Left ventricle myocardium inferior (tissue), 1 donor: ENCODE measurements around the gene HSD17B3. TPM values are rescaled to one million over a fixed set of nuclear protein-coding genes. Genes with fewer than 3 reads are reported as not detected.

Source experiments
- DNase-seq: peaks from one replicate; pipeline ENCODE4 v3.0.0-alpha.2; 2020
- H3K27ac ChIP-seq: fragments of 200-600 bp; replicated peaks from 2 replicates; pipeline ENCODE4 v1.8.0; 2021
- H3K27me3 ChIP-seq: fragments of 200-600 bp; 2 replicates; pipeline ENCODE4 v1.8.0; 2021; ENCODE audit warnings: low read depth
- H3K36me3 ChIP-seq: fragments of 200-600 bp; 2 replicates; pipeline ENCODE4 v1.8.0; 2021
- H3K4me1 ChIP-seq: fragments of 200-600 bp; 2 replicates; pipeline ENCODE4 v1.8.0; 2021
- H3K4me3 ChIP-seq: fragments of 200-600 bp; 2 replicates; pipeline ENCODE4 v1.8.0; 2021; ENCODE audit warnings: mild to moderate bottlenecking, moderate library complexity
- H3K9me3 ChIP-seq: fragments of 200-600 bp; replicated peaks from 2 replicates; pipeline ENCODE4 v1.8.0; 2021
- intact Hi-C: fragments of 100-400 bp; cut with micrococcal nuclease; formaldehyde crosslinking; loops from one replicate; pipeline ENCODE4 v1.11.0; 2022
- long read RNA-seq: library from polyadenylated mRNA; unstranded; transcript quantifications from one replicate; pipeline ENCODE4 v2.0.0, GENCODE V29; 2021
- total RNA-seq: library from RNA; stranded (reverse); fragmentation: NEBNext Ultra II Directional; extraction: Animal tissue kit (Norgen Biotek cat#: 25700); gene quantifications from one replicate; pipeline ENCODE4 v1.2.1, GENCODE V29; 2021
- TF ChIP-seq, protein P1 (sequence below): fragments of 200-600 bp; IDR thresholded peaks from 2 replicates; pipeline ENCODE4 v1.8.0; 2021; ENCODE audit warnings: antibody characterized with exemption, mild to moderate bottlenecking, borderline replicate concordance
- donor health status: DM: no; HTN: yes; CAD: no; lungs with severe emphysema.

HSD17B3 gene
- 1.4 TPM for total RNA-seq
- long read RNA-seq = 0 reads

DNA sequence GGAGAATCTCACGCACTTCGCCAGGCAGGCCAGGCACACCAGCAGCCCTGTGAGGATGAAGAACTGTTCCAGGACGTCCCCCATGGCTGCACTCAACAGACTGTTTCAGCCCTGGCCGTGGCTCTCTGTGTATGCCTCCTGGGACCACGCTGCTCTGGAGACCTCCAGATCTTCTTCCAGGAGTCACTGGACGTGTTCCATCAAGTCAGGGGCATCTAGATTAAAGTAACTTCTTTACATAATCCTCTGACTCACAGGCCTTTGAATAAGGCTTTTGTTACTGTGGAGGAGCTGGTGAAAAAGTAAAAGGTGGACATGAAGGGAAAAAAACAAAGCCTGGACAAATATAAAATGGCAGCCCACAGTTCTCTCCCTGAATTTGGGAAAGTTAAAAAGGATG is at the start of gene HSD17B3:
HSD17B3 (minus strand) TSS at position 156 of the 400 bp plus-strand sequence; CDS start at position 84, 72 bp downstream.
- no peaks in the 10 kb centered on the region for H3K4me1 ChIP-seq
- H3K36me3 ChIP-seq = peaks cover 4% of the 10 kb centered on the region
- no peak within 1 kb of the TSS for H3K27ac ChIP-seq
- H3K9me3 ChIP-seq = peaks cover 7% of the 10 kb centered on the region
- intact Hi-C loops = no loop called here
- no peak within 1 kb of the TSS for H3K4me3 ChIP-seq
- H3K27me3 ChIP-seq = no peaks in the 10 kb centered on the region
- no peak for DNase-seq
- TF ChIP-seq, protein P1, sequence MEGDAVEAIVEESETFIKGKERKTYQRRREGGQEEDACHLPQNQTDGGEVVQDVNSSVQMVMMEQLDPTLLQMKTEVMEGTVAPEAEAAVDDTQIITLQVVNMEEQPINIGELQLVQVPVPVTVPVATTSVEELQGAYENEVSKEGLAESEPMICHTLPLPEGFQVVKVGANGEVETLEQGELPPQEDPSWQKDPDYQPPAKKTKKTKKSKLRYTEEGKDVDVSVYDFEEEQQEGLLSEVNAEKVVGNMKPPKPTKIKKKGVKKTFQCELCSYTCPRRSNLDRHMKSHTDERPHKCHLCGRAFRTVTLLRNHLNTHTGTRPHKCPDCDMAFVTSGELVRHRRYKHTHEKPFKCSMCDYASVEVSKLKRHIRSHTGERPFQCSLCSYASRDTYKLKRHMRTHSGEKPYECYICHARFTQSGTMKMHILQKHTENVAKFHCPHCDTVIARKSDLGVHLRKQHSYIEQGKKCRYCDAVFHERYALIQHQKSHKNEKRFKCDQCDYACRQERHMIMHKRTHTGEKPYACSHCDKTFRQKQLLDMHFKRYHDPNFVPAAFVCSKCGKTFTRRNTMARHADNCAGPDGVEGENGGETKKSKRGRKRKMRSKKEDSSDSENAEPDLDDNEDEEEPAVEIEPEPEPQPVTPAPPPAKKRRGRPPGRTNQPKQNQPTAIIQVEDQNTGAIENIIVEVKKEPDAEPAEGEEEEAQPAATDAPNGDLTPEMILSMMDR = no peak

DNA sequence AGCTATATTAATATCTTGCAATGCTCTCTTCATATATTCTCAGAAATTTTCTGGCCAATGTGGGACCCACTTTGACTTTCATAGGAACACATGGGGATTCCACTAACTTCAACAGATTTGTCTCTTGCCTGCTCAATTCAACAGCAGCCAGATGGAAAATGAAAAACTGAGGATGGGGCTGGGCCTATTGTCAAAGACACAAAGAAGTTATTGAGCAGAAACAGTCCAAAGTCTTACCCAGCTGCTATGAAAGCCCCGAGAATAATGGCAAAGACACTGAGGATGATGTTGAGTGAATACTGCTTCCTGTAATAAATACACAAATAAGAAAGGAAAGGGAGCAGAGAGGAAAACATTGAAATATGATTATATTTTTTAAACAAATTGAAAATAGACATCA is 48.9 kb upstream of the HSD17B3 start:
- intact Hi-C loops = loop anchor here (5.0 kb wide), 1 partner anchor 1199 kb away; no protein-coding TSS in a partner anchor
- Histone ChIP-seq H3K27ac (no peak overlapping the region), H3K4me1 (no peaks in the 10 kb centered on the region), H3K27me3 (no peaks in the 10 kb centered on the region), H3K9me3 (peaks cover 7% of the 10 kb centered on the region), H3K36me3 (peaks cover 44% of the 10 kb centered on the region), H3K4me3 (no peak overlapping the region)
- DNase-seq = no peak
- TF ChIP-seq, protein P1 = no peak

DNA sequence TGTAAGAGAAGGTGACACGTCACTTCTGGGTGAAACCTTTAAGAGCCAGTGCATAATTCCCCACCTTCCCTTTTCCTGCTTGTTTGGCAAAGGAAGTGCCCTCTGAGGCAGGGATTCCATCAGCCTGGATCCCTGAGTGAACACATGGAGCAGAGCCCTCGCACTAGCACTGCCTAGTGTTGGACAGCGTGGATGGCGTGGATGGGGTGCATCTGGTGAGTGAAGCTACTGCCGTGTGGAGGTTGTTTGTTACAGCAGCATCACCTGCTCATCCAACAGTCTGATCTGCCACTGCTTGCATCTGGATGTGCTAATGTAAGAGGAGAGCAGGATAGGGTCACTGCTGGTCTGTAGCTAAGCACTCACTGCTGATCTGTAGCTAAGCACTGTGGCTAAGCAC is 46.3 kb upstream of the HSD17B3 start:
- H3K27me3 ChIP-seq = no peaks in the 10 kb centered on the region
- no peak overlapping the region for H3K4me3 ChIP-seq
- H3K36me3 ChIP-seq = peaks cover 26% of the 10 kb centered on the region
- intact Hi-C loops = loop anchor here (10.0 kb wide), 1 partner anchor 107 kb away; the partner anchor contains the start of gene HABP4
- DNase-seq = no peak
- peaks cover 7% of the 10 kb centered on the region for H3K9me3 ChIP-seq
- H3K27ac ChIP-seq = no peak overlapping the region
- peaks cover 15% of the 10 kb centered on the region for H3K4me1 ChIP-seq
- TF ChIP-seq, protein P1 = no peak

DNA sequence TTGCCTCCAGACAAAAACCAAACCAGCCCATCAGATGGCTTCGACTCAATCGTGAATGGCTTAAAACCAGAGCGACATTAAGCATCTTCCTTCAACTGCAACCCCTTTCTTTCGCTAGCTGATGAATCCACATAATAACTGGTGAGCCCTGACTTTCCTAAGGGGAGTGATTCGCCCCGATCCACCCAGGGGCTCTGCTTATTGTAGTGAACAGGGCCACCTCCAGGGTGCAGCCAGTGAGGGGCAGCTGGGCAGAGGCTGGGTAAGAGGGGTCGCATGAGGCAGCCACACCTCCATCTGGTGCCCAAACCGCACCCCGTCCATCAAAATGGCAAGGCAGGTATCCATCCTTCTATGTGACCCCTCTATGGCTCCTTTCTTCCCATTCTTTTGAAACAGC is 43.6 kb upstream of the HSD17B3 start:
- H3K4me3 ChIP-seq = no peak overlapping the region
- no peak for DNase-seq
- H3K9me3 ChIP-seq = peaks cover 7% of the 10 kb centered on the region
- TF ChIP-seq, protein P1 = no peak
- intact Hi-C loops = loop anchor here (10.0 kb wide), 1 partner anchor 109 kb away; the partner anchor contains the start of gene HABP4
- H3K36me3 ChIP-seq = peaks cover 29% of the 10 kb centered on the region
- H3K4me1 ChIP-seq = peaks cover 24% of the 10 kb centered on the region
- H3K27me3 ChIP-seq = no peaks in the 10 kb centered on the region
- peak overlapping the region; percentile 68 for H3K27ac ChIP-seq

DNA sequence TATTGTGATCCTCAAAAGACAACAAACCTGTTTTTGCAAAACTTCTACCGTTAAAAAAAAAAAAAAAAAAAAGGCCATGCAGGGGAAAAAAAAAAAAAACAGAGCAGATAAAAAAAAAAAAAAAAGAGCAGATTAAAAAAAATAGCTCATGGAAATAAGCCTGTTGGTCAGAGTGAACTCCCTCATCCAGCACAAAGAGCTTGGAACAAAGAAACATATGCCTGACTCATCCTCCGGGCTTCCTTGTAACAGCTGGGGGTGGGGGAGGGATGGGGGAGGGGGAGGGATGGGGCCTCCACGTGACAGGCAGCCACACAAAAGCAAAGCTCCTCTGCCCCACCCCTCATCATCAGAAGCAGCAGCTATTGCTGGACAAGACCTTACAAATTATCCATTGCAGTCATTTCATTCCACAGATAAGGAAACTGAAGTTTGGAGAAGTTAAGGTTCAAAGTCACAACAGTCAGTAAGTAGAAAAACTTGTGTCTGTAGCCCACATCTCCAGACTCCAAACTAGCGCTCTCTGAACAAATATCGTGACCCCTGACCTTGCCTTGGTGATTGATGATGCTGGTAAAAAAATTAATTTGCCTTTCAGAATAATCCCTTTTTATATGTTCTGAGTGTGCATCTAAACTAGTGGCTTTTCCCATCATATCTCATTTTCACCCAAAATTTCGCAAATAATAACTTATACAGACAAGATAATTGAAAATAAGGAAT is 42.6 kb upstream of the HSD17B3 start:
- H3K9me3 ChIP-seq = peaks cover 7% of the 10 kb centered on the region
- peak; percentile 19 for DNase-seq
- peaks cover 33% of the 10 kb centered on the region for H3K36me3 ChIP-seq
- no peaks in the 10 kb centered on the region for H3K27me3 ChIP-seq
- H3K4me1 ChIP-seq = peaks cover 27% of the 10 kb centered on the region
- TF ChIP-seq, protein P1 = no peak
- H3K27ac ChIP-seq = peak overlapping the region; percentile 68
- no peak overlapping the region for H3K4me3 ChIP-seq
- intact Hi-C loops = loop anchor here (10.0 kb wide), 1 partner anchor 110 kb away; the partner anchor contains the start of gene HABP4
